H4 (cell line): ENCODE results near the gene GFOD1. TPM values are rescaled to one million over a fixed set of nuclear protein-coding genes. Genes with fewer than 3 reads are reported as not detected.
"Not testable (repeated sequence)": the region's sequence is repeated elsewhere in the genome, so short reads cannot be mapped to it uniquely, and the experiment has no call there.

Experiments used
- DNase-seq: peaks from one replicate; pipeline ENCODE4 v3.0.0-alpha.2; 2015; ENCODE audit warnings: low spot score
- total RNA-seq: library from RNA; depleted of rRNA; stranded (reverse); fragments of >200 nt; shearing (Covaris generic); gene quantifications from 2 replicates; pipeline ENCODE4 v1.2.3, GENCODE V29; 2014

Gene GFOD1
- total RNA-seq, 1 experiment from 2014 or later, result 0.87 TPM

DNA sequence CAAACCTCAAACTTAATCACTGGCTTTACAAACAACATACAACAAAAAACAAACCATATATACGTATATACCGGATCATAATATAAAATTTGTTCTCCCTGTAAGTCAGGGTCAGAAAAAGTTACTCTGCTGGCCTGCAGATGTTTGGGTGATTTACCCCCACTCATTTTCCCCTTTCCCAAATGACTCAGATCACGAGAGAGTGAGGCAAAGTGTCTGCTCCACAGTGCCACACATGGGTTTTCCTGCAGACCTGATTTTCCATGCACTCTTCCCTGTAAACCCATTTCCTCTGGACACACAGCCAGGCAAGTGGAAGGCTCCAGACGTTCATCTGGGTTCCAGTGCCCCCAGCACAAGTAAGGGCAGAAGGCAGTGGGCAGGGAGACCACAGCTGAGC lies 23.5 kb downstream of the GFOD1 start:
- no peak for DNase-seq

DNA sequence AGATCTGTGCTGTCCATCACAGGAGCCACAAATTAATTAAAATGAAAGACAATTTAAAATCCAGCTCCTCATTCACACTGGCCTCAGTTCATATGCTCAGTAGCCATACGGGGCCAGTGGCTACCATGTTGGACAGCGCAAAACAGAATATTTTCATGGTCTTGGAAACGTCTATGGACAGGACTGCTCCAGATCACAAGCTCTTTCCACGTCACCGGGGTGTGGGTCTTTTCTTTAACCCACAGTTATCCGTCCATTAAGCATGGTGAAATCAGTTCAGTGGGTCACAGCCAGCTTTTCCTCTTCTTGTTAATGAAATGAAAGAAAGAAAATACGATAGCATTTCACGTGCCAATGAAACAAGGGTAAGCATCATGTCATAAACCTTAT lies 24.1 kb downstream of the GFOD1 start:
- DNase-seq, result no peak

GRCh38 chr6:13462458-13463327 lies 24.7 kb downstream of the GFOD1 start:
- DNase-seq, result no peak

DNA sequence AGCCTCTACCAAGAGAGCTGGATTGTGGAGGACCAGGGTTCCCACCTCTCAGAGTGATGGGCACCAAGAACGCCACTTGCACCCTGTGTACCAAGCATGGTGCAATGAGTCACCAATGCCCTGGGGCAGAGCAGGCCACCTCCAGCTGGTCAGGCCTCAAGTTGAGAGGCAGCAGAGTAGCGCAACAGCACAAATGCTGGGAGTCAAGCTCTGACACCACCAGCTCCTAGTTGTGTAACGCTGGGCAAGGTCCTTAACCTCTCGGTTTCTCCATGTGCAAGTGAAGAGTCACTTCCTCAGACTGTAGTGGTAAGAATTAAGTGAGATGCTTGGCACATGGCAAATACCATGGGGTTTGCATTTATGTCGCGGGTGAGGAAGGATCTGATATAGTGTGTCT lies 25.6 kb downstream of the GFOD1 start:
- peak; percentile 20 for DNase-seq

DNA sequence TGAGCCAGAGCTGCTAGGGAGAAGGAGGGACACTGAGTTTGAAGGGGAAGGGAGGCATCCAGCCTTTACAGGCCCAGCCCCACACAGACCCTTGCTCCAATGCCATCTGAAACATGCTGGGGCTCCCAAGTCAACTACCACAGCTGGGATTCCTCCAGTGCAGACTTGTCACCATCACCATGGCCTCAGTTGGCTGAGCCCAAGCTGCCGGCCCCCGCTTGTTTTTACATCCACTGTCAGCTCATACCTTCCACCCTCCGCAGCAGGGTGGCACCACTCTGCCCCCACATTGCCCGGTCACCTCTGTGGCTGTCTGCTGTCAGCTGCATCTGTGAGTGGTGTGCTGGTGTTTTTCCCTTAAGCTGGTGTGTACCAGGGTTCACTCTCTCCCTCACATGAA lies 26.1 kb downstream of the GFOD1 start:
- no peak for DNase-seq

- not testable (repeated sequence) for DNase-seq
Measured at GRCh38 chr6:13460289-13460688, 27.1 kb downstream of the GFOD1 start.

DNA sequence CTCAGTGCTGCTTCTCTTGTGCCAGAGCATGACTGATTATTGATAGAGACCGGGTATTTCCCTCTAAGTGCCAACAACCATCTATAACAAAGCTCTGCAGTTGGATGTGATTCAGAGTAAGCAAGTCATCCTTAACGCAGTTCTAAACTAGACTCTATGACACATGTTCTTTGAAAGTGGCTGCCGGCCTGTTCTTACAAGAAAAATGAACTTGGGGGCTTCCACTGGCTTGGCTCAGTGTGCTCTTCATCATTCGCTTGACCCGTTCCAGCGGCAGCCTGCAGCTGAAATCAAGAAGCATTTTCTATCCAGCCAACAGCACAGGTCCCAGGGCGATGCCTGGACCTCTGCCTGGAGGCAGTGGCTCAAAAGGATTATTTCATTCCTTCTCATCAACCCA lies 29.8 kb downstream of the GFOD1 start:
- no peak for DNase-seq

DNA sequence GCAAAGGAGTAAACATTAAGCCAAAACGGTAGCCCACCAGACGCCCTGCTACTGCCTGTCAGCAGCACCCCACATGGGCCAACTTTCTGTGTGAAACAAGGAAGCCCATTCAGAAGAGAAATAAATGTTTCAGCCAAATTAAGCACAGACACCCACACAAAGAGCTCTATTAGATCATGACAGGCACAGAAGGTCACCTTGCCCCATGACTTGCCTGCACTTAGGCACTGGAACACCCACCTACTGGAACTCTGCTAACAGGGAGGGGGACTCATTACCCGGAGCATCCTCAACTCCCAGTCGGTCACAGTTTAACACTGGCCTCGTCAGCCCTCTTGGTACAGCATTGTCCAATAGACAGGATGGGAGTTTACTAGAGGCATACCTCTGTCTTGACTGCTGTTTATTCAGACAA lies 31.8 kb downstream of the GFOD1 start:
- DNase-seq, result no peak

DNA sequence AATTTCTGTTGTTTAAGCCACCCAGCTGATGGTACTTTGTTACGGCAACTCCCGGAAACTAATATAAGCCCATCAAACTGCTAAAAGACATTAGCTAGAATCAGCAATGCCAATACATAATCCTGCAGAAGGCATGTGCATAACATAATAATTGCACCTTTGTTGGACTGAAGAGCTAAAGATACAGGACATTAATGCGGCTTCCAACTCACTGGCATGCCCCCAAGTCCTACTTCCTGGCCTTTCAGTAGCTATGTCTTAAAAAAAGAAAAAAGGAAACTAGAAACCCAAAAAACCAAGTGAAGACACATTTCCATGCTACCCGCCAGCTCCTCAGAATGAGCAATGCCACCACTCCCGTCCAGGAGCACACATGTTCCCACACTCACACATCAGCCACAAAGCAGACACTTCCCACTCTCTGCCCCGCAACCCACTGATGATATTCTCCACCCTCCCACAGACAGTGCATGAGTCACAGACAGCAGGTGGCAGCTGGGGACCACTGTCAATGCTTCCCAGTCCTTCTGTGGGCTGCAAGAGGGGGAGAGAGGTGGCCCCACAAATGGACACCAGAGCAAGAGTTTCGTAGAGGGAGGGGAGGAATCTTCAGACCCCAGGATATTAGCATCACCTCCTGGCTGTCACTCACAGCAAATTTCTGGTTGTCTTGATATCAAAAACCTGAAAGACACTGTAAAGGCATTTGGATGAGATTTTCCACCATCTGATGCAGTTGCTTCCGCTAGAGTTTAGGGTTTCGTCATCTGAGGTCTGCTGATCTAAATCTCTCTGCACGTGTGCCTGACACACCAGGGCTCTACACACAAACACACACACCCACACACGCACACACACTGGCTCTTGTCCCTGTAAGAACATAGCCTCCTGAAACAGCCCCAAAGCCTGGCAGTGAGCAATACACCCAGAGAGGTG lies 32.8 kb downstream of the GFOD1 start:
- peak; percentile 30 for DNase-seq

- DNase-seq, result peak; percentile 65
Measured at GRCh38 chr6:13453771-13454251, 33.6 kb downstream of the GFOD1 start.

GRCh38 chr6:13453153-13453552 lies 34.2 kb downstream of the GFOD1 start:
- no peak for DNase-seq

GRCh38 chr6:13452346-13453117 lies 34.9 kb downstream of the GFOD1 start:
- no peak for DNase-seq

DNA sequence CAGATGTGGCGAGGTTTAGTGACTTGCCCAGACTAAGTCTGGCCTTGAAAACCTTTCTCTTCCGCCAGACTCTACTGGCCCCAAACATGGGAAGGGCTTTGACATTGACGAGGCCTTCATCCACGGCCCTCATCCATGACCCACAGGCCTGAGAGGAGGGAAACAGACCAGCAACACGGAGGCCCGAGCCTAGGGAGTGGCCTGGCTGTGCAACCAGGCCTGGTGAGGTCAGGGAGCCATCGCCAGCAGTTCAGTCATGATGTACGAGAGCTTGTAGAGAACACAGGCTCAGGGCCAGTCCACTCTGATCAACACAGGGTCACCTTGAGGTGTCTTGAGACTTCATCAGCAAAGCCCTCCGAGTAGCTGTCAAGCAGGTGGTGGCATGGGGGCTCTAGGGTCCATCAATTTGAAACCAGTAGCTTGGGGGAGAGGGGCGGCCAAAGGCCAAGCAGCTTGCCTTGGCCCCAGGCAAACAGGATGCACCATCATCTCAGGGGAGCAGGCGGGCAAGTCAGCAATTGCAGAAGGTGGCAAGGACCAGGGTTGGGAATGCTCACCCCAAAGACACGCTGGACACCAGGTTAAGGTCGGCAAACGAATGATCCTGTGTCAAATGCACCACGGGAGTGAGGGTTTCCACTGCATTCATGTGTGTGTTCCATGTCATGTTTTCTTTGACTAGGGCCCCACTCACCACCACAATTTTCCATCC lies 36.1 kb downstream of the GFOD1 start:
- DNase-seq, result no peak

DNA sequence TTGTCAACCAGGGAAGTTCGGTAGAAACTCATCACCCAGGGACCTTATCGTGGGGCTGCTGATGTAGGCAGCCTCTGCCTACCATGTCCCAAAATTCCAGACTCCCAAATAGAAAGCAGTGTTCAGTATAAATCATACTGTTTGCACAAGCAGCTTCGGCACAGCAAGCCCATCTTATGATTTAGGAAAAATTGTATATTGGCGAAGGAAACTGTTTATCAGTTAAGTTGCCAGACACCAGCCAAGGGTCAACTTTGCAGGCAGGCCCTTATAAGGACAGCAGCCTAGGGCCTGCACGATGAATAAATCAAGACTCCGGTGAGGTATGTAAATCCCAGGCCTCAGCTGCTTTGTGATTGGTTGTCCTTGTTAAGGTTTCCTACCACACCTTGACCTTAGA lies 36.8 kb downstream of the GFOD1 start:
- no peak for DNase-seq

DNA sequence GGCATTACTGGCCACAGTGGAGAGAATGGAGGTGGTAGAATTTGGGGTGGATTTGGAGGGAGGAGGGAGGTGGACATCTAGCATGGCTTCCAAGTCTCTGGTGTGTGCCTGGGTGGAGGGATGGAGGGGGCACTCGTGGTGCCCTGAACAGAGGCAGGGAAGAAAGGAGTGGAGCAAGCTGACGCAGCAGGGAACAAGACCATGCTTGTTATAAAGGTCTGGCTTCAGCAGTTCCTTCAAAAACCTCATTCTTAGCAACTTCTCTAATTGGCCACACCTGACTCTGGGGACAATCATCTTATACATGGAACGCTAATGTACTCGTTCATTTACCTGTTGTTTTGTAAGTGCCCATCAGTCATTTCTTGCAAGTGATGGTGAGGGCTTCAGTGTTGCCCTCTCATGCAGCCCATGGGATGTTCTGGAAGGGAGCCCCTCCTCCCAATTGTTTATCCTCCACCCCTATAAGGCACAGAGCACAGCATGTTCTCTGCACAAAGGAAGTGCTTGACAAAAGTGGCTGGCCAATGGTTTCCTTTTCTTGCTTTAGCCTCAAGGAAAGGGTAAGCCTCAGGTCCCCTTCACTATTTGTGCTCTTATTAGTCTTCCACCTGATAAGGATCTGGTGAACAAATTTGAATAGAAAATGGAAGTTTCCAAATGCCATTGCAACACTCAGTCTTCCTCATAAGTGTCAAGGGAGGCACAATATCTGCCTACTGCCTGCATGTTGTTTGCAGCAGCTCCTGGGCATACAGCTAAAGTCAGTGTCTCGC lies 39.3 kb downstream of the GFOD1 start:
- DNase-seq, result no peak

GRCh38 chr6:13446381-13446780 lies 41.0 kb downstream of the GFOD1 start:
- DNase-seq, result no peak

DNA sequence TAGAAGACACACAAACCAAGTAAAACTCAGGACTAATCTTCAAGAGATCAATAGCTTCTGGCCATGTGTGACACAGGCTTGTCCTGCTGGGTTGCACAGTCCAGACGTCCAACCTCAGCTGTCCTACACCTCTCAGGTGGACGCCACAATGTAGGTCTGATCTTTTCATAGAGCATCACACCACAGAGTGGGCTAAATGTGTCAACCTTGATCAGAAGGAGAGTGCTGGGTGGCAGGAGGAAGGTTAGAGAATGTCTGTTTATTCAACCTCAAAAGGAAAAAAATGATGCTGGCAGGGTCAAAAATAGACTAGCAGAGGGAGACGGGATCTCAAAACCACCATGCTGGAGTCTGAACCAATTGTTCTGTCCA lies 41.7 kb downstream of the GFOD1 start:
- DNase-seq, result no peak

DNA sequence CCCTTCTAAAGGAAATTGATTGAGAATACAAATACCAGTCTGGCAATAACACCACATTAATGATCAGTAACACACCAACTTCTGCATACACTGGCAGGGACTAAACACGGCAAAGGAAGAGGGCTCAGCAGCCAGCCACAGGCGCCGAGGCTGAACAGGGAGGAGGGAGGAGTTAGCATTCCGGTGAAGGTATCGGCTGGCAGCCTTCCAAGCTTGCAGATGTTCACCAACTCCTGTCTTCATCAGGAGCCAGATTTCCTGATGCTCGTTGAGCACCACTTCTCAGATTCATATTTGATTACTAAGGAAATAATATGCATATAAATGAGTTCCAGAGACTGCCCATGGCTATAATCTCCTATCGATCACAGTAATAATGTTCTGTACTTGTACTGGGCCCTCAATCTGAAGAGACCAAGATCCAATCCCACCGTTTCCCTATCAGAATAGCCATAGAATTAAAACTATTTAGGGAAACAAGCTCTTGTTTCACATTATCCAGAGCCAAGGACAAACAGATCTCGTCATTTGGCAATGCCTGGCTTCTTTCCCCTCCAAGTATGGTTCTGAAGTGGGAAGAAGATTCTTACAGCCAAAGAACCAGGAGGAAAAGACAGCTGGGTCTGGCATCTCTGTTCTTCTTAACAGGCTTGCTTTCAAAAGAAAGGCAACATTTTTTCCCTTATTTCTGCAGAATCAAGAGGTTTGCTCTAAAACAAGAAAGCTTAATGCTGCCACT lies 42.2 kb downstream of the GFOD1 start:
- DNase-seq, result no peak

- DNase-seq, result no peak
Measured at GRCh38 chr6:13444604-13445003, 42.8 kb downstream of the GFOD1 start.

DNA sequence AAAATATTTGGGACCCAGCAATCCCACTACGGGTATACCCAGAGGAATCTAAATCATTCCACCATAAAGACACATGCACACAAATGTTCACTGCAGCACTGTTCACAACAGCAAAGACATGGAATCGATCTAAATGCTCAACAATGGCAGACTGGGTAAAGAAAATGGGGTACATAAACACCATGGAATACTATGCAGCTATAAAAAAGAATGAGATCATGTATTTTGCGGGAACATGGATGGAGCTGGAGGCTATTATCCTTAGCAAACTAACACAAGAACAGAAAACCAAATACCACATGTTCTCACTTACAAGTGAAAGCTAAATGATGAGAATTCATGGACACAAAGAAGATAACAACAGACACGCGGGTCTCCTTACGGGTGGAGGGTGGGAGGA lies 43.4 kb downstream of the GFOD1 start:
- DNase-seq, result not testable (repeated sequence)
